Measurements from ENCODE around the gene EVC2.

The EVC2 gene

GRCh38 chr4:5589495-5589894 is 118.9 kb downstream of the EVC2 start:
- Histone ChIP-seq H3K4me3 (ENCODE audit: low read length) (no peak overlapping the region), H3K9me3 (ENCODE audit: control insufficient read depth, low read length) (no peaks in the 10 kb centered on the region), H3K9ac (ENCODE audit: low read length) (no peak overlapping the region), H3K36me3 (ENCODE audit: control insufficient read depth, insufficient read depth, low read length) (no peaks in the 10 kb centered on the region), H3K4me1 (ENCODE audit: control insufficient read depth, insufficient read depth, low read length) (no peaks in the 10 kb centered on the region), H3K27me3 (ENCODE audit: control insufficient read depth, insufficient read depth, low read length) (no peaks in the 10 kb centered on the region)

- Histone ChIP-seq H3K4me3 (ENCODE audit: low read length) (no peak overlapping the region), H3K4me1 (ENCODE audit: control insufficient read depth, insufficient read depth, low read length) (no peaks in the 10 kb centered on the region), H3K27me3 (ENCODE audit: control insufficient read depth, insufficient read depth, low read length) (no peaks in the 10 kb centered on the region), H3K36me3 (ENCODE audit: control insufficient read depth, insufficient read depth, low read length) (no peaks in the 10 kb centered on the region), H3K9me3 (ENCODE audit: control insufficient read depth, low read length) (no peaks in the 10 kb centered on the region), H3K9ac (ENCODE audit: low read length) (no peak overlapping the region)
Measured at GRCh38 chr4:5588046-5588445, 120.3 kb downstream of the EVC2 start.

- H3K27me3 ChIP-seq (ENCODE audit: control insufficient read depth, insufficient read depth, low read length), result no peaks in the 10 kb centered on the region
- no peaks in the 10 kb centered on the region for H3K36me3 ChIP-seq (ENCODE audit: control insufficient read depth, insufficient read depth, low read length)
- H3K9ac ChIP-seq (ENCODE audit: low read length), result no peak overlapping the region
- no peaks in the 10 kb centered on the region for H3K9me3 ChIP-seq (ENCODE audit: control insufficient read depth, low read length)
- H3K4me1 ChIP-seq (ENCODE audit: control insufficient read depth, insufficient read depth, low read length), result no peaks in the 10 kb centered on the region
- H3K4me3 ChIP-seq (ENCODE audit: low read length), result no peak overlapping the region
Measured at GRCh38 chr4:5575941-5576340, 132.4 kb downstream of the EVC2 start.

GRCh38 chr4:5574386-5574785 is 134.0 kb downstream of the EVC2 start:
- no peaks in the 10 kb centered on the region for H3K36me3 ChIP-seq (ENCODE audit: control insufficient read depth, insufficient read depth, low read length)
- H3K9ac ChIP-seq (ENCODE audit: low read length), result no peak overlapping the region

GRCh38 chr4:5573965-5574364 is 134.4 kb downstream of the EVC2 start:
- no peaks in the 10 kb centered on the region for H3K36me3 ChIP-seq (ENCODE audit: control insufficient read depth, insufficient read depth, low read length)
- no peaks in the 10 kb centered on the region for H3K9me3 ChIP-seq (ENCODE audit: control insufficient read depth, low read length)
- no peaks in the 10 kb centered on the region for H3K4me1 ChIP-seq (ENCODE audit: control insufficient read depth, insufficient read depth, low read length)
- no peaks in the 10 kb centered on the region for H3K27me3 ChIP-seq (ENCODE audit: control insufficient read depth, insufficient read depth, low read length)
- H3K4me3 ChIP-seq (ENCODE audit: low read length), result no peak overlapping the region
- no peak overlapping the region for H3K9ac ChIP-seq (ENCODE audit: low read length)

More at GRCh38 chr4:5574386-5574785, 134.0 kb downstream of the EVC2 start:
- H3K27me3 ChIP-seq (ENCODE audit: control insufficient read depth, insufficient read depth, low read length), result no peaks in the 10 kb centered on the region
- no peaks in the 10 kb centered on the region for H3K9me3 ChIP-seq (ENCODE audit: control insufficient read depth, low read length)
- H3K4me1 ChIP-seq (ENCODE audit: control insufficient read depth, insufficient read depth, low read length), result no peaks in the 10 kb centered on the region
- H3K4me3 ChIP-seq (ENCODE audit: low read length), result no peak overlapping the region

- Histone ChIP-seq H3K4me1 (ENCODE audit: control insufficient read depth, insufficient read depth, low read length) (no peaks in the 10 kb centered on the region), H3K27me3 (ENCODE audit: control insufficient read depth, insufficient read depth, low read length) (no peaks in the 10 kb centered on the region), H3K9ac (ENCODE audit: low read length) (no peak overlapping the region), H3K36me3 (ENCODE audit: control insufficient read depth, insufficient read depth, low read length) (no peaks in the 10 kb centered on the region), H3K4me3 (ENCODE audit: low read length) (no peak overlapping the region), H3K9me3 (ENCODE audit: control insufficient read depth, low read length) (no peaks in the 10 kb centered on the region)
Measured at GRCh38 chr4:5572751-5573150, 135.6 kb downstream of the EVC2 start.

GRCh38 chr4:5572114-5572513 is 136.2 kb downstream of the EVC2 start:
- Histone ChIP-seq H3K4me3 (ENCODE audit: low read length) (no peak overlapping the region), H3K4me1 (ENCODE audit: control insufficient read depth, insufficient read depth, low read length) (no peaks in the 10 kb centered on the region), H3K27me3 (ENCODE audit: control insufficient read depth, insufficient read depth, low read length) (no peaks in the 10 kb centered on the region), H3K9me3 (ENCODE audit: control insufficient read depth, low read length) (no peaks in the 10 kb centered on the region), H3K36me3 (ENCODE audit: control insufficient read depth, insufficient read depth, low read length) (no peaks in the 10 kb centered on the region), H3K9ac (ENCODE audit: low read length) (no peak overlapping the region)

GRCh38 chr4:5571646-5572045 is 136.7 kb downstream of the EVC2 start:
- Histone ChIP-seq H3K9me3 (ENCODE audit: control insufficient read depth, low read length) (no peaks in the 10 kb centered on the region), H3K9ac (ENCODE audit: low read length) (no peak overlapping the region), H3K4me3 (ENCODE audit: low read length) (no peak overlapping the region), H3K27me3 (ENCODE audit: control insufficient read depth, insufficient read depth, low read length) (no peaks in the 10 kb centered on the region), H3K36me3 (ENCODE audit: control insufficient read depth, insufficient read depth, low read length) (no peaks in the 10 kb centered on the region), H3K4me1 (ENCODE audit: control insufficient read depth, insufficient read depth, low read length) (no peaks in the 10 kb centered on the region)

GRCh38 chr4:5569451-5569850 is 138.9 kb downstream of the EVC2 start:
- H3K9me3 ChIP-seq (ENCODE audit: control insufficient read depth, low read length), result no peaks in the 10 kb centered on the region
- no peak overlapping the region for H3K4me3 ChIP-seq (ENCODE audit: low read length)
- H3K9ac ChIP-seq (ENCODE audit: low read length), result no peak overlapping the region
- H3K36me3 ChIP-seq (ENCODE audit: control insufficient read depth, insufficient read depth, low read length), result no peaks in the 10 kb centered on the region
- no peaks in the 10 kb centered on the region for H3K4me1 ChIP-seq (ENCODE audit: control insufficient read depth, insufficient read depth, low read length)
- H3K27me3 ChIP-seq (ENCODE audit: control insufficient read depth, insufficient read depth, low read length), result no peaks in the 10 kb centered on the region

- no peaks in the 10 kb centered on the region for H3K36me3 ChIP-seq (ENCODE audit: control insufficient read depth, insufficient read depth, low read length)
- H3K9ac ChIP-seq (ENCODE audit: low read length), result no peak overlapping the region
- H3K9me3 ChIP-seq (ENCODE audit: control insufficient read depth, low read length), result no peaks in the 10 kb centered on the region
- H3K4me3 ChIP-seq (ENCODE audit: low read length), result no peak overlapping the region
- H3K4me1 ChIP-seq (ENCODE audit: control insufficient read depth, insufficient read depth, low read length), result no peaks in the 10 kb centered on the region
- H3K27me3 ChIP-seq (ENCODE audit: control insufficient read depth, insufficient read depth, low read length), result no peaks in the 10 kb centered on the region
Measured at GRCh38 chr4:5568931-5569330, 139.4 kb downstream of the EVC2 start.

- no peaks in the 10 kb centered on the region for H3K36me3 ChIP-seq (ENCODE audit: control insufficient read depth, insufficient read depth, low read length)
- H3K4me1 ChIP-seq (ENCODE audit: control insufficient read depth, insufficient read depth, low read length), result no peaks in the 10 kb centered on the region
- H3K4me3 ChIP-seq (ENCODE audit: low read length), result no peak overlapping the region
- H3K9me3 ChIP-seq (ENCODE audit: control insufficient read depth, low read length), result no peaks in the 10 kb centered on the region
- H3K27me3 ChIP-seq (ENCODE audit: control insufficient read depth, insufficient read depth, low read length), result no peaks in the 10 kb centered on the region
- H3K9ac ChIP-seq (ENCODE audit: low read length), result no peak overlapping the region
Measured at GRCh38 chr4:5568336-5568735, 140.0 kb downstream of the EVC2 start.

GRCh38 chr4:5566991-5567390 is 141.4 kb downstream of the EVC2 start:
- H3K27me3 ChIP-seq (ENCODE audit: control insufficient read depth, insufficient read depth, low read length), result no peaks in the 10 kb centered on the region
- H3K4me3 ChIP-seq (ENCODE audit: low read length), result no peak overlapping the region
- H3K9ac ChIP-seq (ENCODE audit: low read length), result no peak overlapping the region
- no peaks in the 10 kb centered on the region for H3K4me1 ChIP-seq (ENCODE audit: control insufficient read depth, insufficient read depth, low read length)
- no peaks in the 10 kb centered on the region for H3K9me3 ChIP-seq (ENCODE audit: control insufficient read depth, low read length)
- no peaks in the 10 kb centered on the region for H3K36me3 ChIP-seq (ENCODE audit: control insufficient read depth, insufficient read depth, low read length)

GRCh38 chr4:5566526-5566925 is 141.8 kb downstream of the EVC2 start:
- no peak overlapping the region for H3K9ac ChIP-seq (ENCODE audit: low read length)
- no peaks in the 10 kb centered on the region for H3K9me3 ChIP-seq (ENCODE audit: control insufficient read depth, low read length)
- no peaks in the 10 kb centered on the region for H3K36me3 ChIP-seq (ENCODE audit: control insufficient read depth, insufficient read depth, low read length)
- no peaks in the 10 kb centered on the region for H3K27me3 ChIP-seq (ENCODE audit: control insufficient read depth, insufficient read depth, low read length)
- no peaks in the 10 kb centered on the region for H3K4me1 ChIP-seq (ENCODE audit: control insufficient read depth, insufficient read depth, low read length)
- H3K4me3 ChIP-seq (ENCODE audit: low read length), result no peak overlapping the region
